HepG2 (cell line): ENCODE data around the gene PBX1.

ENCODE experiments used
- EHMT2 ChIP-seq: fragments of 200-600 bp; sonication (generic); IDR thresholded peaks from 2 replicates; pipeline ENCODE4 v1.7.0; 2017; ENCODE audit warnings: antibody characterized with exemption, low read depth, low read length, borderline replicate concordance
- EZH2 ChIP-seq: conservative IDR thresholded peaks from 2 replicates; pipeline ENCODE4 v1.6.1; 2012; ENCODE audit warnings: mild to moderate bottlenecking, low read depth, low read length, moderate library complexity
- GTF2F1 ChIP-seq: fragments of 150-350 bp; IDR thresholded peaks from 2 replicates; pipeline ENCODE4 v1.6.1; 2014; ENCODE audit warnings: low read length
- RAD21 ChIP-seq: fragments of 450-650 bp; formaldehyde crosslinking; IDR thresholded peaks from 2 replicates; pipeline ENCODE4 v1.5.0; 2020; ENCODE audit warnings: mild to moderate bottlenecking
- TFDP2 ChIP-seq: sonication (generic); formaldehyde crosslinking; IDR thresholded peaks from 2 replicates; pipeline ENCODE4 v1.4.0; 2020; ENCODE audit warnings: missing genetic modification reagents
- THYN1 ChIP-seq: sonication (generic); formaldehyde crosslinking; IDR thresholded peaks from 2 replicates; pipeline ENCODE4 v1.8.1; 2023; ENCODE audit warnings: low read depth, mild to moderate bottlenecking, moderate library complexity, missing genetic modification reagents, borderline replicate concordance
- TF ChIP-seq, protein P1 (sequence below): sonication (generic); formaldehyde crosslinking; IDR thresholded peaks from 2 replicates; pipeline ENCODE4 v1.5.0; 2020; ENCODE audit warnings: mild to moderate bottlenecking, missing genetic modification reagents, moderate library complexity

DNA sequence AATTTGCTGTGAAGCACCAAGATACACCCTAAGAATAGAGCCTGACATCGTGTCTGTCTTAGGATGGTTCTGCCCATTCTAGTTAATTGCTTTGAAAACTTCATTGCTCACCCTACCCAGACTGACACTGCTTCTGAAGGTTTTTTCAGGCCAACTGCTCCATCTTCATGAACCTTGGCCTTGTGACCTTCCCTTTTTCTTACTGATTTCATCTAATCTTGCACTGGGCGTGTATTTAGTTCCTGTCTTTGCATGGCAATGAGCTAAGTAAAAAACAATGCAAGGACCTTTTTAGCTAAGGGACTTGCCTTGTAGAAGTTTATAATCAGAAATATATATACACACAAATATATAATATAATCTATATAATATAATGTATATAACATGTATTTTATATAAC lies 108.0 kb downstream of the PBX1 start:
- TF ChIP-seq, protein P1, sequence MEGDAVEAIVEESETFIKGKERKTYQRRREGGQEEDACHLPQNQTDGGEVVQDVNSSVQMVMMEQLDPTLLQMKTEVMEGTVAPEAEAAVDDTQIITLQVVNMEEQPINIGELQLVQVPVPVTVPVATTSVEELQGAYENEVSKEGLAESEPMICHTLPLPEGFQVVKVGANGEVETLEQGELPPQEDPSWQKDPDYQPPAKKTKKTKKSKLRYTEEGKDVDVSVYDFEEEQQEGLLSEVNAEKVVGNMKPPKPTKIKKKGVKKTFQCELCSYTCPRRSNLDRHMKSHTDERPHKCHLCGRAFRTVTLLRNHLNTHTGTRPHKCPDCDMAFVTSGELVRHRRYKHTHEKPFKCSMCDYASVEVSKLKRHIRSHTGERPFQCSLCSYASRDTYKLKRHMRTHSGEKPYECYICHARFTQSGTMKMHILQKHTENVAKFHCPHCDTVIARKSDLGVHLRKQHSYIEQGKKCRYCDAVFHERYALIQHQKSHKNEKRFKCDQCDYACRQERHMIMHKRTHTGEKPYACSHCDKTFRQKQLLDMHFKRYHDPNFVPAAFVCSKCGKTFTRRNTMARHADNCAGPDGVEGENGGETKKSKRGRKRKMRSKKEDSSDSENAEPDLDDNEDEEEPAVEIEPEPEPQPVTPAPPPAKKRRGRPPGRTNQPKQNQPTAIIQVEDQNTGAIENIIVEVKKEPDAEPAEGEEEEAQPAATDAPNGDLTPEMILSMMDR, result no peak
- TF ChIP-seq TFDP2 (CRISPR knock-in tag) (no peak), GTF2F1 (no peak), EZH2 (no peak), THYN1 (CRISPR knock-in tag) (no peak), RAD21 (CRISPR knock-in tag) (no peak), EHMT2 (no peak)
